ENCODE results near the gene TMEM127. TPM values are rescaled to one million over a fixed set of nuclear protein-coding genes. Genes with fewer than 3 reads are reported as not detected.
A peak's percentile ranks its signal among the peaks of the same experiment; 100 is the strongest.

The TMEM127 gene
- polyA plus RNA-seq, 3 donors = 72.3 to 107 (median 78.5) TPM

GRCh38 chr2:96256611-96257113 is 9.1 kb downstream of the TMEM127 start:
- Histone ChIP-seq H3K4me2 (replicated peaks; ENCODE audit: extremely low read depth, low read length, poor library complexity, severe bottlenecking) (peak overlapping the region; percentile 64), H3K9me3 (replicated peaks in 1 of 2; ENCODE audit: control insufficient read depth in 1 of 2, insufficient read depth in 1 of 2, low read length in 2 of 2) (no peaks in the 10 kb centered on the region), H3K4me1 (ENCODE audit: control insufficient read depth in 1 of 2, insufficient read depth in 2 of 2, low read length in 2 of 2) (peaks cover 82 to 85% of the 10 kb centered on the region in 2 donors), H3K9ac (ENCODE audit: insufficient read depth, low read length, poor library complexity, severe bottlenecking) (peak overlapping the region; percentile 50), H3K79me2 (ENCODE audit: insufficient read depth, low read length) (peaks cover 88% of the 10 kb centered on the region), H3K27ac (ENCODE audit: low read depth in 1 of 2, low read length in 2 of 2) (peak overlapping the region; percentile 94 to 99), H3K27me3 (ENCODE audit: control insufficient read depth in 2 of 2, insufficient read depth in 2 of 2, low read length in 2 of 2) (no peaks in the 10 kb centered on the region), H4K20me1 (ENCODE audit: insufficient read depth, low read length) (peaks cover 6% of the 10 kb centered on the region), H2AFZ (ENCODE audit: insufficient read depth, low read depth, low read length, poor library complexity, severe bottlenecking) (no peak overlapping the region), H3K36me3 (replicated peaks in 1 of 2; ENCODE audit: control insufficient read depth in 1 of 2, insufficient read depth in 2 of 2, low read length in 2 of 2) (peaks cover 41 to 65% of the 10 kb centered on the region in 2 donors), H3K4me3 (replicated peaks in 1 of 3; ENCODE audit: low read depth in 2 of 3, low read length in 3 of 3) (peak overlapping the region in 2 of 3 experiments; percentile 24 to 67)
- intact Hi-C loops (cut with micrococcal nuclease) = no loop called here
- Mint-ChIP-seq H3K4me3 (peak overlapping the region; percentile 66 to 85), H3K4me1 (peaks cover 88% of the 10 kb centered on the region), H3K36me3 (peaks cover 77 to 89% of the 10 kb centered on the region in 2 donors), H3K27me3 (ENCODE audit: low read depth in 3 of 3) (peaks cover 0 to 4% (median 1%) of the 10 kb centered on the region in 3 donors), H3K9me3 (no peaks in the 10 kb centered on the region), H3K27ac (peak overlapping the region; percentile 97 to 100 (median 98))
- WGBS (ENCODE audit: insufficient coverage) = 0% methylated on average over 1 of the region's 6 CpGs
- peak in 2 of 3 donors; percentile 42 to 61 for DNase-seq
- no peak for TF ChIP-seq CTCF (IDR thresholded peaks at IDR 0.05)

- no peak overlapping the region for H2AFZ ChIP-seq (ENCODE audit: insufficient read depth, low read depth, low read length, poor library complexity, severe bottlenecking)
- peaks cover 70 to 75% of the 10 kb centered on the region in 2 donors for H3K4me1 ChIP-seq (ENCODE audit: control insufficient read depth in 1 of 2, insufficient read depth in 2 of 2, low read length in 2 of 2)
- Mint-ChIP-seq H3K27me3 (ENCODE audit: low read depth in 3 of 3) (peaks cover 0 to 4% (median 1%) of the 10 kb centered on the region in 3 donors), H3K9me3 (no peaks in the 10 kb centered on the region), H3K36me3 (peaks cover 76 to 90% of the 10 kb centered on the region in 2 donors), H3K27ac (peak overlapping the region in 5 of 7 donors; percentile 8 to 77 (median 76)), H3K4me1 (peaks cover 82% of the 10 kb centered on the region), H3K4me3 (no peak overlapping the region)
- no peaks in the 10 kb centered on the region for H3K9me3 ChIP-seq (replicated peaks in 1 of 2; ENCODE audit: control insufficient read depth in 1 of 2, insufficient read depth in 1 of 2, low read length in 2 of 2)
- peaks cover 3% of the 10 kb centered on the region for H4K20me1 ChIP-seq (ENCODE audit: insufficient read depth, low read length)
- WGBS (ENCODE audit: insufficient coverage) = 8% methylated on average over 11 of the region's 11 CpGs
- DNase-seq = no peak
- intact Hi-C loops (cut with micrococcal nuclease) = no loop called here
- H3K4me3 ChIP-seq (replicated peaks in 1 of 3; ENCODE audit: low read depth in 2 of 3, low read length in 3 of 3) = no peak overlapping the region
- H3K27ac ChIP-seq (ENCODE audit: low read depth in 1 of 2, low read length in 2 of 2) = peak overlapping the region; percentile 26 to 45
- H3K79me2 ChIP-seq (ENCODE audit: insufficient read depth, low read length) = peaks cover 82% of the 10 kb centered on the region
- H3K9ac ChIP-seq (ENCODE audit: insufficient read depth, low read length, poor library complexity, severe bottlenecking) = no peak overlapping the region
- H3K27me3 ChIP-seq (ENCODE audit: control insufficient read depth in 2 of 2, insufficient read depth in 2 of 2, low read length in 2 of 2) = no peaks in the 10 kb centered on the region
- TF ChIP-seq CTCF (IDR thresholded peaks at IDR 0.05) = no peak
- no peak overlapping the region for H3K4me2 ChIP-seq (replicated peaks; ENCODE audit: extremely low read depth, low read length, poor library complexity, severe bottlenecking)
- peaks cover 55 to 76% of the 10 kb centered on the region in 2 donors for H3K36me3 ChIP-seq (replicated peaks in 1 of 2; ENCODE audit: control insufficient read depth in 1 of 2, insufficient read depth in 2 of 2, low read length in 2 of 2)
These were observed 11.2 kb downstream of the TMEM127 start for GRCh38 chr2:96254571-96254970.

Measured in CD14-positive monocyte (primary cell).